Gastroesophageal sphincter (tissue), 3 donors: ENCODE measurements around the gene COL9A2.

Experiments
- CTCF ChIP-seq, 4 experiments: fragments of 200-600 bp in 2 of 4; fragments of 450-650 bp in 2 of 4; sonication (generic) in 1 of 4; IDR thresholded peaks; one replicate each; pipeline ENCODE4 v1.5.1; 2017 to 2019; ENCODE audit warnings: antibody characterized with exemption in 4 of 4, mild to moderate bottlenecking in 2 of 4, moderate library complexity in 2 of 4
- POLR2A ChIP-seq, 2 donors: fragments of 450-650 bp; IDR thresholded peaks; one replicate each; pipeline ENCODE4 v1.6.1; 2017; ENCODE audit warnings: antibody characterized with exemption in 2 of 2, mild to moderate bottlenecking in 2 of 2, moderate library complexity in 1 of 2

GRCh38 chr1:40291293-40291692 lies 25.8 kb downstream of the COL9A2 start:
- TF ChIP-seq CTCF (IDR thresholded peaks at IDR 0.05) (no peak), POLR2A (IDR thresholded peaks at IDR 0.05) (no peak)
